ENCODE results near the gene SDCCAG8.

The SDCCAG8 gene

GRCh38 chr1:243341074-243341473 is 85.2 kb downstream of the SDCCAG8 start:
- DNase-seq, result no peak

- peak; percentile 36 for DNase-seq
Observed at GRCh38 chr1:243343970-243344937, 88.4 kb downstream of the SDCCAG8 start.

- DNase-seq, result peak; percentile 36
Observed at GRCh38 chr1:243345205-243345604, 89.4 kb downstream of the SDCCAG8 start.

GRCh38 chr1:243346016-243346415 is 90.2 kb downstream of the SDCCAG8 start:
- no peak for DNase-seq

- no peak for DNase-seq
Observed at GRCh38 chr1:243346468-243346867, 90.6 kb downstream of the SDCCAG8 start.

- no peak for DNase-seq
Observed at GRCh38 chr1:243348331-243348730, 92.5 kb downstream of the SDCCAG8 start.

GRCh38 chr1:243349128-243349527 is 93.3 kb downstream of the SDCCAG8 start:
- DNase-seq, result no peak

GRCh38 chr1:243351337-243351736 is 95.5 kb downstream of the SDCCAG8 start:
- no peak for DNase-seq

- no peak for DNase-seq
Observed at GRCh38 chr1:243354511-243355153, 98.8 kb downstream of the SDCCAG8 start.

GRCh38 chr1:243363832-243364231 is 108.0 kb downstream of the SDCCAG8 start:
- DNase-seq, result no peak

- DNase-seq, result no peak
Observed at GRCh38 chr1:243364330-243364729, 108.5 kb downstream of the SDCCAG8 start.

- no peak for DNase-seq
Observed at GRCh38 chr1:243364866-243365265, 109.0 kb downstream of the SDCCAG8 start.

GRCh38 chr1:243367314-243367713 is 111.5 kb downstream of the SDCCAG8 start:
- no peak for DNase-seq

GRCh38 chr1:243374412-243374811 is 118.6 kb downstream of the SDCCAG8 start:
- DNase-seq, result no peak

GRCh38 chr1:243375596-243375995 is 119.8 kb downstream of the SDCCAG8 start:
- no peak for DNase-seq

GRCh38 chr1:243378669-243379068 is 122.8 kb downstream of the SDCCAG8 start:
- DNase-seq, result no peak

GRCh38 chr1:243379208-243379607 is 123.4 kb downstream of the SDCCAG8 start:
- no peak for DNase-seq

- DNase-seq, result no peak
Observed at GRCh38 chr1:243379706-243380105, 123.9 kb downstream of the SDCCAG8 start.

- no peak for DNase-seq
Observed at GRCh38 chr1:243388276-243388675, 132.4 kb downstream of the SDCCAG8 start.

GRCh38 chr1:243390162-243390791 is 134.4 kb downstream of the SDCCAG8 start:
- no peak for DNase-seq

- DNase-seq, result no peak
Observed at GRCh38 chr1:243391355-243391754, 135.5 kb downstream of the SDCCAG8 start.

- no peak for DNase-seq
Observed at GRCh38 chr1:243393096-243393495, 137.3 kb downstream of the SDCCAG8 start.

- DNase-seq, result no peak
Observed at GRCh38 chr1:243394066-243394465, 138.2 kb downstream of the SDCCAG8 start.

Measured in fibroblast of upper back skin (primary cell).